SJCRH30 (cell line): ENCODE results near the gene AXIN1. TPM values are rescaled to one million over a fixed set of nuclear protein-coding genes. Genes with fewer than 3 reads are reported as not detected.
"Not testable (repeated sequence)": the region's sequence is repeated elsewhere in the genome, so short reads cannot be mapped to it uniquely, and the experiment has no call there.

ENCODE experiments used
- DNase-seq, 2 experiments: peaks; one replicate each; pipeline ENCODE4 v3.0.0-alpha.2; 2015 to 2020
- H3K27ac ChIP-seq: fragments of 250-450 bp; sonication (Bioruptor Pico); 2 replicates; pipeline ENCODE4 v1.5.1; 2020; ENCODE audit warnings: mild to moderate bottlenecking, moderate library complexity
- H3K27me3 ChIP-seq: fragments of 250-450 bp; sonication (Bioruptor Pico); 2 replicates; pipeline ENCODE4 v1.5.1; 2020; ENCODE audit warnings: mild to moderate bottlenecking, moderate library complexity
- H3K36me3 ChIP-seq: fragments of 250-450 bp; sonication (Bioruptor Pico); 2 replicates; pipeline ENCODE4 v1.5.1; 2020; ENCODE audit warnings: mild to moderate bottlenecking, moderate library complexity
- H3K4me1 ChIP-seq: fragments of 250-450 bp; sonication (Bioruptor Pico); 2 replicates; pipeline ENCODE4 v1.5.1; 2020; ENCODE audit warnings: mild to moderate bottlenecking, moderate library complexity
- H3K4me3 ChIP-seq: fragments of 250-450 bp; sonication (Bioruptor Pico); 2 replicates; pipeline ENCODE4 v1.5.1; 2020; ENCODE audit warnings: mild to moderate bottlenecking, moderate library complexity
- H3K9me3 ChIP-seq: fragments of 250-450 bp; sonication (Bioruptor Pico); replicated peaks from 2 replicates; pipeline ENCODE4 v1.5.1; 2020; ENCODE audit warnings: mild to moderate bottlenecking, moderate library complexity
- total RNA-seq: library from RNA; depleted of rRNA; stranded (reverse); fragments of >200 nt; shearing (Covaris generic); gene quantifications from 2 replicates; pipeline ENCODE4 v1.2.3, GENCODE V29; 2014

AXIN1 gene
- total RNA-seq, 1 experiment from 2014 or later: 20.9 TPM

- H3K36me3 ChIP-seq: no peaks in the 10 kb centered on the region
- no peaks in the 10 kb centered on the region for H3K27me3 ChIP-seq
- DNase-seq: no peak
- H3K27ac ChIP-seq: no peak within 1 kb of the TSS
- no peak within 1 kb of the TSS for H3K4me3 ChIP-seq
- no peaks in the 10 kb centered on the region for H3K9me3 ChIP-seq
- peaks cover 2% of the 10 kb centered on the region; the same call in 1 of the 2 replicates for H3K4me1 ChIP-seq
Observed at GRCh38 chr16:275786-276232, 76.7 kb downstream of the AXIN1 start, which contains the start of gene RGS11. TSS of gene RGS11 (minus strand) at chr16:275944. CDS start at chr16:275911, 33 bp downstream.

- no peak for DNase-seq
- no peaks in the 10 kb centered on the region for H3K36me3 ChIP-seq
- H3K4me1 ChIP-seq: peaks cover 2% of the 10 kb centered on the region; the same call in 1 of the 2 replicates
- H3K4me3 ChIP-seq: no peak overlapping the region
- no peaks in the 10 kb centered on the region for H3K27me3 ChIP-seq
- no peaks in the 10 kb centered on the region for H3K9me3 ChIP-seq
- no peak overlapping the region for H3K27ac ChIP-seq
Observed at GRCh38 chr16:275041-275641, 77.4 kb downstream of the AXIN1 start.

- Histone ChIP-seq H3K9me3 (no peaks in the 10 kb centered on the region), H3K4me1 (no peaks in the 10 kb centered on the region; the same call in 1 of the 2 replicates), H3K27me3 (no peaks in the 10 kb centered on the region), H3K36me3 (no peaks in the 10 kb centered on the region), H3K4me3 (0 out of 2 replicates have a peak overlapping the region, but pooled peaks have one; percentile 15), H3K27ac (no peak overlapping the region)
- DNase-seq: no peak
Observed at GRCh38 chr16:273547-274421, 78.7 kb downstream of the AXIN1 start.

- H3K9me3 ChIP-seq: no peaks in the 10 kb centered on the region
- no peak overlapping the region for H3K27ac ChIP-seq
- H3K27me3 ChIP-seq: no peaks in the 10 kb centered on the region
- no peaks in the 10 kb centered on the region; the same call in 1 of the 2 replicates for H3K4me1 ChIP-seq
- 0 out of 2 replicates have a peak overlapping the region, but pooled peaks have one; percentile 15 for H3K4me3 ChIP-seq
- no peak for DNase-seq
- no peaks in the 10 kb centered on the region for H3K36me3 ChIP-seq
Observed at GRCh38 chr16:272633-273546, 79.6 kb downstream of the AXIN1 start.

- Histone ChIP-seq H3K9me3 (no peaks in the 10 kb centered on the region), H3K4me1 (peaks cover 9% of the 10 kb centered on the region), H3K4me3 (no peak overlapping the region), H3K27ac (no peak overlapping the region), H3K27me3 (no peaks in the 10 kb centered on the region), H3K36me3 (no peaks in the 10 kb centered on the region)
- no peak for DNase-seq
Observed at GRCh38 chr16:270381-271255, 81.9 kb downstream of the AXIN1 start.

GRCh38 chr16:269061-269796 is 83.3 kb downstream of the AXIN1 start:
- no peak for DNase-seq
- no peak overlapping the region for H3K4me3 ChIP-seq
- H3K27me3 ChIP-seq: no peaks in the 10 kb centered on the region
- peaks cover 12% of the 10 kb centered on the region for H3K4me1 ChIP-seq
- H3K27ac ChIP-seq: no peak overlapping the region
- no peaks in the 10 kb centered on the region for H3K9me3 ChIP-seq
- H3K36me3 ChIP-seq: no peaks in the 10 kb centered on the region

- no peak for DNase-seq
- Histone ChIP-seq H3K4me3 (no peak overlapping the region), H3K4me1 (peaks cover 12% of the 10 kb centered on the region), H3K27me3 (no peaks in the 10 kb centered on the region), H3K27ac (no peak overlapping the region), H3K9me3 (no peaks in the 10 kb centered on the region), H3K36me3 (no peaks in the 10 kb centered on the region)
Observed at GRCh38 chr16:268141-269053, 84.1 kb downstream of the AXIN1 start.

GRCh38 chr16:267562-267961 is 85.0 kb downstream of the AXIN1 start:
- not testable (repeated sequence) for H3K27ac ChIP-seq, H3K9me3 ChIP-seq, H3K36me3 ChIP-seq, H3K27me3 ChIP-seq, H3K4me3 ChIP-seq, DNase-seq
- peaks cover 12% of the 10 kb centered on the region; the same call in 1 of the 2 replicates for H3K4me1 ChIP-seq

- peaks cover 12% of the 10 kb centered on the region; the same call in 1 of the 2 replicates for H3K4me1 ChIP-seq
- no peaks in the 10 kb centered on the region for H3K9me3 ChIP-seq
- H3K4me3 ChIP-seq: no peak overlapping the region
- no peaks in the 10 kb centered on the region for H3K36me3 ChIP-seq
- H3K27me3 ChIP-seq: no peaks in the 10 kb centered on the region
- DNase-seq: no peak
- no peak overlapping the region for H3K27ac ChIP-seq
Observed at GRCh38 chr16:266258-267164, 86.0 kb downstream of the AXIN1 start.

GRCh38 chr16:265711-266110 is 86.8 kb downstream of the AXIN1 start:
- no peak overlapping the region for H3K4me3 ChIP-seq
- no peaks in the 10 kb centered on the region for H3K36me3 ChIP-seq
- no peak overlapping the region for H3K27ac ChIP-seq
- DNase-seq: peak; percentile 37 to 49
- H3K9me3 ChIP-seq: no peaks in the 10 kb centered on the region
- H3K27me3 ChIP-seq: no peaks in the 10 kb centered on the region
- peaks cover 12% of the 10 kb centered on the region; the same call in 1 of the 2 replicates for H3K4me1 ChIP-seq

- Histone ChIP-seq H3K9me3 (no peaks in the 10 kb centered on the region), H3K4me1 (peaks cover 12% of the 10 kb centered on the region; the same call in 1 of the 2 replicates), H3K27ac (no peak overlapping the region), H3K36me3 (no peaks in the 10 kb centered on the region), H3K27me3 (no peaks in the 10 kb centered on the region), H3K4me3 (no peak overlapping the region)
- no peak for DNase-seq
Observed at GRCh38 chr16:265002-265529, 87.5 kb downstream of the AXIN1 start.
